Measurements from ENCODE around the gene CHST15. TPM values are rescaled to one million over a fixed set of nuclear protein-coding genes. Genes with fewer than 3 reads are reported as not detected.
A peak's percentile ranks its signal among the peaks of the same experiment; 100 is the strongest.

CHST15 gene
- total and polyA plus RNA-seq, 2 of the 13 experiments (the other 11 are each of a cell fraction or from before 2014, with no cell fraction given), result 1.4 to 94.7 TPM

- TF ChIP-seq ZNF749 (CRISPR knock-in tag; IDR thresholded peaks at IDR 0.05; ENCODE audit: borderline replicate concordance) (no peak), GABPA (IDR thresholded peaks at IDR 0.05; ENCODE audit: low read depth, low read length) (no peak), GABPA (CRISPR knock-in tag; IDR thresholded peaks at IDR 0.05; ENCODE audit: low read depth) (no peak), ZNF12 (CRISPR knock-in tag; IDR thresholded peaks at IDR 0.05) (no peak), U2AF1 (optimal IDR thresholded peaks at IDR 0.05; ENCODE audit: low read depth, low read length) (no peak), ZBTB2 (CRISPR knock-in tag; IDR thresholded peaks at IDR 0.05; ENCODE audit: low read depth) (no peak), RXRA (CRISPR knock-in tag; IDR thresholded peaks at IDR 0.05) (no peak)
Observed at GRCh38 chr10:124005991-124006392, 87.4 kb downstream of the CHST15 start (continued).

GRCh38 chr10:124005091-124005490 is 88.3 kb downstream of the CHST15 start:
- FAIRE-seq, result no peak
- in situ Hi-C loops (cut with HindIII; ENCODE audit: extremely low pct_ligation_motif_present, low pct_unique_long_range_greater_than_20kb), result no loop called here
- POLR2A ChIA-PET, result interaction anchor here (0.8 to 2.4 kb wide), 4 partner anchors 31 to 86 kb away, joined by 3 to 10 read pairs (median 4); no protein-coding TSS in a partner anchor
- TF ChIP-seq ELF3 (CRISPR knock-in tag; IDR thresholded peaks at IDR 0.05) (no peak), POLR2AphosphoS5 (IDR thresholded peaks at IDR 0.05; ENCODE audit: low read depth, low read length) (peak; percentile 14; the same call in 1 of the 2 replicates), ZNF770 (CRISPR knock-in tag; IDR thresholded peaks at IDR 0.05) (no peak), PAX8 (CRISPR knock-in tag; IDR thresholded peaks at IDR 0.05; ENCODE audit: borderline replicate concordance) (no peak), RARA (CRISPR knock-in tag; IDR thresholded peaks at IDR 0.05) (no peak), ZMYM2 (CRISPR knock-in tag; IDR thresholded peaks at IDR 0.05) (no peak), ZFYVE20 (CRISPR knock-in tag; IDR thresholded peaks at IDR 0.05; ENCODE audit: borderline replicate concordance, low read depth) (no peak), KDM2A (CRISPR knock-in tag; IDR thresholded peaks at IDR 0.05; ENCODE audit: borderline replicate concordance, low read depth) (0 out of 2 replicates have a peak, but pooled peaks have one; percentile 16), ATF3 (CRISPR knock-in tag; IDR thresholded peaks at IDR 0.05) (no peak), ARID3A (IDR thresholded peaks at IDR 0.05; ENCODE audit: low read depth, low read length) (no peak), PLSCR1 (CRISPR knock-in tag; IDR thresholded peaks at IDR 0.05; ENCODE audit: borderline replicate concordance) (no peak)

More at GRCh38 chr10:124005091-124005490, 88.3 kb downstream of the CHST15 start:
- Histone ChIP-seq H3K27me3 (ENCODE audit: control insufficient read depth in 1 of 2, insufficient read depth in 2 of 2, low read length in 2 of 2) (no peaks in the 10 kb centered on the region), H3K4me3 (replicated peaks in 1 of 3; ENCODE audit: insufficient read depth in 1 of 3, low read depth in 2 of 3, low read length in 3 of 3) (no peak overlapping the region), H3K9ac (ENCODE audit: insufficient read depth, low read depth, low read length) (no peak overlapping the region), H3K4me1 (ENCODE audit: insufficient read depth, low read length) (peaks cover 48% of the 10 kb centered on the region), H3K36me3 (replicated peaks in 1 of 2; ENCODE audit: control insufficient read depth in 1 of 2, insufficient read depth in 2 of 2, low read length in 2 of 2) (peaks cover 16 to 34% of the 10 kb centered on the region in 2 experiments), H3K9me3 (ENCODE audit: low read length) (no peaks in the 10 kb centered on the region), H4K20me1 (ENCODE audit: insufficient read depth, low read length) (peaks cover 9% of the 10 kb centered on the region), H3K79me2 (ENCODE audit: insufficient read depth, low read length) (no peaks in the 10 kb centered on the region), H3K27ac (ENCODE audit: extremely low read length, insufficient read depth, low read length) (peak overlapping the region; percentile 6), H3K4me2 (ENCODE audit: low read depth, low read length) (peak overlapping the region; percentile 20; the same call in 1 of the 2 replicates), H2AFZ (ENCODE audit: low read length) (no peak overlapping the region)
- DNase-seq (ENCODE audit: low spot score) (peak; percentile 25), ATAC-seq (peak; percentile 43)
- intact Hi-C loops (cut with micrococcal nuclease; ENCODE audit: unreplicated experiment), result no loop called here
- no TSS peak for BruUV-seq (replicated peaks)
- CTCF ChIA-PET (ENCODE audit: low intra/inter-chr PET ratio, low total read pairs), result no interaction called here
- 60% methylated on average over 10 of the region's 10 CpGs for WGBS (ENCODE audit: low lambda C conversion rate)

All from HepG2 (cell line).